Stimulated activated CD4-positive, alpha-beta T cell treated with anti-CD3 and anti-CD28 coated beads, Interleukin-2, amount 100 ng/mL, for 48 hours (primary cell): ENCODE measurements around the gene TMEM178B.
"Not testable (repeated sequence)": the region's sequence is repeated elsewhere in the genome, so short reads cannot be mapped to it uniquely, and the experiment has no call there.

Experiments
- DNase-seq, 2 donors: peaks; one replicate each; pipeline ENCODE4 v3.0.0-alpha.2; 2020

TMEM178B gene

DNA sequence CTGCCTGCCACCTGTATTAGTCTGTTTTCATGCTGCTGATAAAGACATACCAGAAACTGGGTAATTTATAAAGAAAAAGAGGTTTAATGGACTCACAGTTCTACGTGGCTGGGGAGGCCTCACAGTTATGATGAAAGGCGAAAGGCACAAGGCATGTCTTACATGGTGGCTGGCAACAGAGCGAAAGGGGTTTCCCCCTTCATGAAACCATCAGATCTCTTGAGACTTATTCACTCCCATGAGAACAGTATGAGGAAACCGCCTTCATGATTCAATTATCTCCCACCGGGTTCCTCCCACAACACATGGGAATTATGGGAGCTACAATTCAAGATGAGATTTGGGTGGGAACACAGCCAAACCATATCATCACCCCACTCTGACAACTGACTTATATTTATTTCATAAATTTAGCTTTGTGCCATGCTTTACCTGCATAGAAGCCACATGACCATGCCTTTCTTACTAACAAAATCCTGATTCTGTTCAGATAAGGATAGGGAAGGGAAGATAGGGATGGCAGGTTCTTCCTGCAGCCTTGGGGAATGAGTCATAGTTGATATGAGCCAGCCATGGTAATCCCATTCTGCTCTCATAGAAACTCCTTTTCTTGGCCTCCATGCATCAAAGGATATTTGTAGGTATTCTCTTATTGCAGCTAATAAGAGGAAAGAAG lies 286.0 kb downstream of the TMEM178B start:
- DNase-seq = no peak

DNA sequence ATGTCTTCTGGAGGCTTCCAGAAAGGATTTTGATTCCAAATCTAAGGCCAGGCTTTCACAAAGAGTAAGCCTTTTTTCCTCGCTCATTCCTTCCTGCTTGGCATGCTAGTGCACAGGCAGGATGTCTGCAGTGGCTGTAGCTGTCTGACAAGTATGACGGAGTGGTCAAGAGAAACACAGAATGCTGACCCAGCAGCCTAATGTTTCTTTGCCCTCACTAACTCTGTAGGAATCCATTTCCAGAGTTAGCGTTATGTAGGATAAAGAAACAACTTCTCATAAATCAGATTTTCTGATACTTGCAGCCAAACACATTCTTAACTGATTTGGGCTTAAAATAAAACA lies 286.5 kb downstream of the TMEM178B start:
- no peak for DNase-seq

DNA sequence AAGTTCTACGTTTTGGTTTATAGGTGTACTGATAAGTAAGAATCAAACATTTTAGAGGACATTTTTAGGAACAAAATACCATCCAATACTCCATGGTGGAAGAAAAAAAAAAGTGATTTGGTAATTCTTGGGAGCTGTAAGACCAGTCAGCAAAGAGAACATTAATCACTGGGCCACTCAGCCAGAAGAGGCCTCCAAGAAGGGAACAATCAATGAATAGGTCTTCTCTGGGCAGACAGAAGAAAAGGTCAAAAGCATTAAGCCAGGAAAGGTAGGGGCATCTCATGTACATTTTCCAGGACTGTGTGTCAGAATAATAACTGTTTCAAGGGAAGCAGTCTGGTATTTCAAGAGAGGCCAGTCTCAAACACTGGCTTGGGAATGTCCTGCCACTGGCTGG lies 286.9 kb downstream of the TMEM178B start:
- DNase-seq = no peak

DNA sequence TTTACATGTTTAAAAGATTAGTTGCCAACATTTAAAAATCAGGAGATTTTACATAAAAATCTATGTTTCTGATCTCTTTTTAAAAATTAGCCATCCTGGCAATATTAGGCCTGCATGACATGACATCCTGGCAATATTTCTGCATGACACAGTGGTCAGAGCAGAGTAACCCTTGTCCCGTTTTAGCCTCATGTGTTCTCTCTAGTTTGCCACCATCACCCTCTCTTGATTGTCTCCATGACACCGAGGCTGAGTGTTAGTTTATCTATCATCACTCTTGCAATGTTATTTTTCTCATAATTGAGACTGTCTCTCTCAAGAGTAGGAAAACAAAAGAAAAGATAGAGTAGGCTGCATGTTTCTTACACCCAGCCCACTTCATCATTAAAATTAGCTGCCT lies 287.6 kb downstream of the TMEM178B start:
- no peak for DNase-seq

DNA sequence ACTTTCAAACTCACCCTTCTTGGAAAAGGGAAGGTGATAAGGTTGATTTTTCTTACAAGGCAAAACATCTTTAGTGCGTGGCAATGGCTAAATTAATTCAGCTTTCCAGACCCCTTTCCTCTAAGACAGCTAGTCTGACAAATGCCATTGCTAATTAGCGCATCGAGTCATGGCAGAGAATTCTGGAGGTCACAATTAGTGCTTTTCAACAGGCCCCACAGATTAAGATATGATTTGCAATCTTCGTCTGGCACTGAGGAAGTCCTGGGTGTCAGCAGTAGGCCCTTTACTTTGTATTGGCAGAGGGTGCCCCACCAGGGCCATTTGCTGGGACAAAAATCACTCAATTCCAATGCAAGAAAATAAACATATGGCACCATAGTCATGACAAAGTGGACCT lies 288.1 kb downstream of the TMEM178B start:
- no peak for DNase-seq

DNA sequence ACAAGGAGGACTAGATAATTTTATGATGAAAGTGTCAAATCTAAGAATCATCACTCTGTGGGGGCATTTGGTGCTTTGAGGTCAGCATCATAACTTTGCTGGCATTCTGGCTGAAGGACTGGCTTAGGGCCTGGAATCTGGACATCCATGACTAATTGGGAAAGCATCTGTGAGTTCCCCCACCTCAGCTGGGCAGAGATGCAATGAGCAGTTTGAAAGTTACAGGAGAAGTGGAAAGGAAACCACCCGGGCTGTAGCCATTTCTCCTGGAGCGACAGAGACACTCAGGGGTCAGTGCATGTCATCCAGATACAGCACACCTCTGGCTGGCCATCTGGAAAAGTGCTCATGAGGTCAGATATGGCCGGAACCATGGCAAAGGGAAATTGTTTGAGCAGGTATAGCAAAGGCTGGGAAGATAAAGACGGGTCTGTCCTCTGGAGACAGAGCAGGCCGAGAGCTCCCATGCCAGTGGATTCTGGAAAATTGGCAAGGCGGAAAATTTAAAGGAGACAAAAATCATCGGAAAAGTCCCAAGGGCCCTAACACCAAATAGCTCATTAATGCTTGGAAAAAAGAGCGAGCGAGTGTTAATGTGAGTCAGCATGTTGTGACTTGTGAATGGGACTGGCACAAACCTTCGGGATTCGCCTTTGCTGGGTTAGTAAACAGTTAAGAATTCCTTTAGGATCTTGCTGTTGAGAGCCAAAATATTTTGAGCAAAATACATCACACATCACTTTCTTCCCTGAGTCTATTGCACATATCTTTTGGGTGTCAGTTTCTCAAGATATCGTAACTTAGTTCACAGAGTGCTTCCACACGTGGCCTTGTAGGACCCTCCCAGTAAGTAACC lies 288.9 kb downstream of the TMEM178B start:
- no peak for DNase-seq

DNA sequence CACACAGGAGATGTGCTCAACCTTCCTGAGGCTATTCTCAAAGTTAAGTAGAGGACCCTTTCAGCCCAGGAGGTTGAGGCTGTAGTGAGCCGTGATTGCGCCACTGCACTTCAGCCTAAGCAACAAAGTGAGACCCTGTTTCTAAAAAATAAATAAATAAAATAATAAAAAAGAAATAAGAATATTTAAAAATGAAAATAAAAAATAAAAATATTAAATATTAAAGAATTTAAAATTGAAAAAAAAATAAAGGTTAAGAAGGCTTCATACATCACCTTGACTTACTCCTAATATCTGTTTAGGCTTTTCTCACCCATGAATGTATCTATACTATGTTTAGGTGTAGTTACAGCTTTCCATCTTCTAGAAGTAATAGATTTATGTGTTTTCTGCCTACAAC lies 289.9 kb downstream of the TMEM178B start:
- no peak for DNase-seq

DNA sequence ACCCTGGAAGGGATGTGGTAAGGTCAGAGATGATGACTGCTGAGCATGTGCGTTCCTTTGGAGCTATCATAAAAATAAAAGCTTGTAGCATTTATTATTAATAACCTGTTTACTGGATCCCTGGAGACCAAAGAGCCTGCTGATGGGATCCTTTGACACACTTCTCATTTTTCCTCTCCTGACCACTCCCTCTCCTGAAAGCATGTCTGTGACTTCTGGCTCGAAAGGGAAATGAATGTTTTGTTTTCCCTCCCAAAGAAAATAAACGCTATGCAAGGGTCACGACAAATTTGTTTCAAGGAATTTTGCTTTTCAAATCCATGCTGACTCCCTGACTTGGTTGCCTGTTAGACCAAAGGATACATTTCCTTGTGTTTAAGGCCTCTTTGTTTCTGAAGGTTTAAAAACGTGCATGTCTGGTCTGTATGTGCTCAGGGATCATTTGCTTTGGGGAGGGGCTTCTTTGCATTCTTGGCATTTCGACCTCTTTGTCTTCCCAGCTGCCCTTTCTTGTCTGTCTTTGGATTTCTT lies 292.3 kb downstream of the TMEM178B start:
- DNase-seq = no peak

DNA sequence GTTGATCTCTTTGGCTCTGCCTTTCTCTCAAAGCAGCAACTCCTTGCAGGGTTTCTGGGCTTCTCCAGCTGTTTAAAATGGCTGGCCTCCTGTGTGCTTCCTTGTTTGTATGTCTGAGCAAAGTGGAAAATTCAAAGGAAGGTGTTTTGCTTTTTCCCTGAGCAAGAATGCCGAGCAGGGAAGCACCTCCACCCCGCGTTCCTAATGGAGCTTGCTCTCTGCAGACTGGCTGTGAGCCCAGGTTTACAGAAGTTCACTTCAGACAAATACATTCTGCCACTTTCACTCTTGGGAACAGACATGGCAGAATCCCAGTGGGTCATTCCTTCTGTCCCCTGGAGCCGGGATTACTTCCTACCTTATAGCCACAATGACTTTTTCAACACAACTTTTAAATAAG lies 295.6 kb downstream of the TMEM178B start:
- no peak for DNase-seq

DNA sequence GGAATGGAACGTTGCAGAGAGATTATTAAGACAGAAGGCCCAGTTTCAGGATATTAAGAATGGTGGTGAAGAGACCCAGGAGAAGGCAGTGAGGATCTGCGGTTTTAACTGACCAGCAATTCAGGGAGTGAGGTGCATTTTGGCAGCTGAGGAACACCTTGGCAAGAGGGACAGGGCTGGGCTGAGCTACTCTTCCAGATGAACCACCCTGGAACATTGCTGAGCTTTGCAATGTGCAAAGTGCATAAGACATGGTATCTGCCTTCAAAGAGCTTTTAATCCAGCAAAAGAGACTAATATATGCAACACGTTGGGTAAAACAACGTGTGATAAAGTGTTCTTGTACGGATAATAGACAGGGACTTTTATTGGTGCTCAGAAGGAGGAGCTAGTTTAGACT lies 296.3 kb downstream of the TMEM178B start:
- no peak for DNase-seq

DNA sequence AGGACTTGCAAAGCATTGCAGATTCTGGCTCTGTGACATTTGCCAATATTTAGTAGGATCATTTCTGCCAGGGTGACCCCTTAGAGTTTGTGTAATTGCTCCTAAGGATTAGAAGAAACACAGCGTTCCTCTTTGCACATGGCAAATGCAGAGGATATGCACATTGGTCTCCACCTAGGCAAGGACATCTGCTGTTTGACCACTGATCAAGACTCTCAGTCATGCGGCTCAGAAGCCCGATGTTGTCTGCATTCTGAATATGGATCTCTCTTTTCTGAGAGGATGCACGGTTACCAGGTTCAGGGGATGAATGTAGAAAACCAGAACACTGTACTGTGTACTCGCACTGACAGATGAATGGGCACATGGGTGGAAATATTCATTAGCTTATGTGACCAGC lies 296.8 kb downstream of the TMEM178B start:
- no peak for DNase-seq

DNA sequence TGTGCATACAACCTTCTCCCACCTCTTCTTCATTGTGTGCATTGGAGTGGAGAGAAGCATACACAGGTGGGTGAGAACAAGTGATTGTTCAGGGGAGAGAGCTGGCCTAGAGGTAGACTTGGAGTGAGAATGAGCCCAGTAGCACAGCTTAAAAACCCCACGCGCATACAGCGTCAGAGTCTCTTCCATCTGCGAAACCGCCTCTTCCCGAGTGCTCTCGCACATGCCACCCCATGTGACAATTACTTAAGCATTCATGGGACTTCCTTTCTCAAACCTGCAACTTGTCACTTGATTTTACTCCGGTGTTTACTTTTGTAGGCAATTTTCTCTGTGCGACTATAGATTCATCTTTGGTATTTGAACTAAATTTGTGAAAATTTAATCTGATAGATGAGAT lies 300.6 kb downstream of the TMEM178B start:
- DNase-seq = no peak

DNA sequence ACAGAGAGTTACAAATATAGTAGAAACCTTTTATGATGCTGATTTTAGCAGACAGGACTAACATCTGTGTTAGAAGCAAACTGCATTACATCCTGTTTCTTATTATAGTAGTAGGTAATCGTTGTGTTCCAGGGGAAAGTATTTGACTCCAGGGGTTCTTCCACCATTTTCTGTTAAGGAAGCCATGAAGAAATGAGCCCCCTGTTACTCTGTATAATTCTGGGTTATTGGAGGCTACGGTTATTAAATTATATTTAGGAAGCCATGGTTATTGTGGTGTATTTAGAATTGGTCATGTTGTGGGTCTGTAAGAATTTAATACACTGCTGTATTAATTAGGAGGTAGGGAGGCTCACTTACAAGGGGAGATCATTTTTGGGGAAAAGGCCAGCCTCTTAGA lies 301.6 kb downstream of the TMEM178B start:
- DNase-seq = no peak

DNA sequence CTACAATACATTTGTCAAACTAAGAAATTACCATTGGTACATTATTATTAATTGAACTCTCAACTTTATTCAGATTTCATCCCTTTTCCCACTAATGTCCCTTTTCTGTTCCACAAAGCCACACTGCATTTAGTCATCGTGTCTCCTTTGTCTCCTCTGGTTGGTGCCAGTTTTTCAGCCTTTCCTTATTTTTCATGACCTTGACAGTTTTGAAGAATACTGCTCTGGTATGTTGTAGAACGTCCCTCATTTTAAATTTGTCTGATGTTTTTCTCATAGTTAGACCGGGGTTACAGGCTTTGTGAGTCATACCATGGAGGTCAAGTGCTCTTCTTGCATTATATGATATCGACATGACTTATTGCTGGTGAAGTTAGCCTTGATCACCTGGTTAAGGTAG lies 304.0 kb downstream of the TMEM178B start:
- no peak for DNase-seq

DNA sequence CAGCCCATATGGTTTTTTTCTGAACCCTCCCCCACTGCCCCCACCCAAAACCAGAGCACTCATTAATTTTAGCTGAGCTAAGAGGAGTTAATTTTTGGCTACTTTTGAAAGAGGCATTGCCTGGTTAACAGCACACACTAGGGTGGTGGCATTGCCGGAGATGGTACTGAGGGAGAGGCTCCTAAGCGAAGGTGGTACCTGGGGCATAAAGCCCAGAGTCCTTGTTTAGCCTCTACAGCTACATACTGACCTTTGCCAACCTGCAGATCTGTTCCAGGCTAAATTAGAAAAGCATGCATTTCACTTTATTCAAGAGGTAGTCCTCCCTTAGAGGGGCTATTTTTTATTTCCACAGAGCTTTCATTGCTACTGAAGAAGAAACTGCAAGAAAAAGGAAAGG lies 304.5 kb downstream of the TMEM178B start:
- DNase-seq = no peak

DNA sequence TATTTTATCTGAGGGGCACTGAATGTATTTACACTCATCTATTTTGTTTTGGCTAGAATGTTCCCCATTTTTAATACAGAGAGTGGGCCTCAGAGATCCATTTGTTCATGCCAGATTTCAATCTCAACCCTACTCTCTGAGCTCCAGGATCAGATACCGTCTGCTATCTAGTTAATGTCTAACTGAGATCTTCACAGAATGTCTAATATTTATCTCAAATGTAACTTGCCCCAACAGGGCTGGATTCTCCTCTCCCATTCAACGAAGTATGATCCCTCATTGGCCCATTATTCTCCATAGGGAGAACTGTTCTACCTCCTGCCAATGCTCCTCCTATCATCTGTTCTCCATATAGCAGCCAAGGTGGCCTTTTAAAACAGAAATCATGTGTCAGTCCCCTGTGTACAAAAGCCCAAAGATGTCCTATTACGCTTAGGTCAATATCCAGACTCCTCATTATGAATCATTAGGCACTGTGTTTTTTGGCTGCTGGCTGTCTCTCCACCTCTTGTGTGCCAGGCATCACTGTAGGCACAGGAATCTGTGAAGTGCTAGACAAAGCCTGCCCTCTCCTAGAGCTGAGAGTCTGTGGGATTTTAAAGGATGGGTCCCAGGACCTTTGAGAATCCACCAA lies 308.0 kb downstream of the TMEM178B start:
- DNase-seq = no peak

DNA sequence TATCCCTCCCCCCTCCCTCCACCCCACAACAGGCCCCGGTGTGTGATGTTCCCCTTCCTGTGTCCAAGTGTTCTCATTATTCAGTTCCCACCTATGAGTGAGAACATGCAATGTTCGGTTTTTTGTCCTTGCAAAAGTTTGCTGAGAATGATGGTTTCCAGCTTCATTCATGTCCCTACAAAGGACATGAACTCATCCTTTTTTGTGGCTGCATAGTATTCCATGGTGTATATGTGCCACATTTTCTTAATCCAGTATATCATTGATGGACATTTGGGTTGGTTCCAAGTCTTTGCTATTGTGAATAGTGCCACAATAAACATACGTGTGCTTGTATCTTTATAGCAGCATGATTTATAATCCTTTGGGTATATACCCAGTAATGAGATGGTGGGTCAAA lies 309.5 kb downstream of the TMEM178B start:
- not testable (repeated sequence) for DNase-seq

DNA sequence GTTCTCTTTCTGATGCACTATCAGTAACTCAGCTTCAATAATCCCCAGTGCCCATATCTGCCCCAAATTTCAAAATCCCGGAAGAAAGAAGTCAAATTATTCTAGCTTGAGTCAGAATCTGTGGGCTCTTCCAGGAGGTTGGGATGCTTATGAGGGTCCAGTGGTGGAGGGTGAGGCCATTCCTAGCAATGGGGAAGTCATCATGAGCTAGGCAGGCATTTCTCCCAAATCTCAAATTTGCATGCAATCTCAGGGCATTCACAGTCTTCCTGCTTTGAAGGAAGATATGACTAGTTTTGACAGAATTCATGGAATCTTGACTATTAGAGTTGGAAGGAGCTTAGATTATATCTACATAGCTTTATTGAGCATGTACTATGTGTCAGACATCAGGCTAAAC lies 313.0 kb downstream of the TMEM178B start:
- no peak for DNase-seq

DNA sequence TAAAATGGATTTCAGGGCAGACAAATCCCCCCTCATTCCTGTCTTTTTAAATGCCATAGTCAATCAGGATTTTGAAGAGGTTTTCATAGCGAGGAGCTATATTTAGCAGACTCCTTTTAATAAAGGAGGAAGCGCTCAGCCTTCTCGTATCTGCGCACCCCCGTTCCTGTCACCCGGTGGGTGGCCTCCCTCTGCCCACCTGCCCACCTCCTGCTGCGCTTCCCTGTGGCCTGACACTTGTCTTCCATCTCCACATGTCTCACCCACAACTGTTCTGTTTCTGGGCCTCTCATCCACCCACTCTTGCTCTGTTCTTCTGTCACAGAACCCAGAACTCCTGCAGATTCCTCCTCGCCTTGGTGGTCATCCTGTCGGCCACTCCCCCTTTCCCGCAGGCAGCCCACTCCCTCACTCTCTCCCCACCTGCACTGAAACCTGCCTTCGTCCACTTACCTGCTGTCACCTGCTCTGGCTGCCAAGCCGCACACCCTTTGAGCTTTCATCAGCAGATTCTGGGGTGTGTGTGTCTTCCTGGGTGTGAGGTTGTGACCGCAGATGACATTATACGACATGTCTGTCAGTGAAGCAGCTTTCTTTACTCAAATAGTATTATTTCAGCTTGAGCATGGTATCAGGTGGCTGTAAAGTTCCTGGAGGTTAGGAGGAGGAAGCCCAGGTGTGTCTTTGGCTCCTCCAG lies 313.8 kb downstream of the TMEM178B start:
- DNase-seq = no peak

DNA sequence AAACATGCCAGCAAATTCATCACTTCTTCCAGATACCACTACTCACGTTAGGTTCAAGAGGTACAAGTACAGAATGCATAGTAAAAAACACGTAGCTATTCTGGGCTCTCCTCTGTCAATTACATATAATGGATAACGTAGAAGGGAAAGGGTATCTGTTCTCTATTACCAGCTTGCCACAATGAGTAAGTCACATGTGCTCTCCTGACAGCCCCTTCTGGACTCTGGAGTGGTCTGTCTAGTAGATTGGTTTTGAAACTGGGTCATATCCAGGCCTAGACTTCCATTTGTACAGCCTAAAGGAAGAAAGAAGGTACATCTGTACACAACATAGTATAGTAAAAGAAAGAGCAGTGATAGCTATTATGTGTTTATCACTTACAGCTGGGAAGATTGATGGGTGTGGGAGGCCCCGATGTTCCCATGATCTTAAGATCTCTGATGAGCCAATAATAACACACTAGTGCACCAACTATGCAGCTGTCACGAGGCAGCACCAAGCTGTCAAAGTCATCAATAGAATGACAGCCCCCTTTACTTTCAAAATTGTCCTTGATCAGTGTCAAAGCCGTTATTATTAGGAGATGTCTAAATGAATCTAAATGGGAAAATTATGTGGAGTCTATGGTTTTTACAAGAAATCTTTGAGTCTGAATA lies 315.4 kb downstream of the TMEM178B start:
- no peak for DNase-seq

DNA sequence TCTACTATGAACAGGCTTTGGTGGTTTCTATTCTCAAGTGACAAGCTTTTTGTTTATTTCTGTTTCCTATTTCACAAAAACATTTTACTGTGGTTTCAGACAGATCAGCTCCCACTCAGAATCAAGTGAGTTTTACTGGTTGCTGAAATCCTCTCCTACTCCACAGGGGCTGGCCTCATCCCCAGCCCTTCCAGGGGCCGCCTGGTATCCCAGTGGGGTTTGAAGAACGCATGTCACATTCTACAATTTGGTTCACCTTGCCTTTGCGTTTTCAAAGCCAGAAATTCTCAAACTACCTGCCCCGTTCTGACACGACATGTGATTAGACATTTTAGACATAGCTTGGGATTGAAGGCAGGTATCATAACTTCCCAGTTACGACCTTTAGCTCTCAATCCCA lies 316.5 kb downstream of the TMEM178B start:
- DNase-seq = no peak

DNA sequence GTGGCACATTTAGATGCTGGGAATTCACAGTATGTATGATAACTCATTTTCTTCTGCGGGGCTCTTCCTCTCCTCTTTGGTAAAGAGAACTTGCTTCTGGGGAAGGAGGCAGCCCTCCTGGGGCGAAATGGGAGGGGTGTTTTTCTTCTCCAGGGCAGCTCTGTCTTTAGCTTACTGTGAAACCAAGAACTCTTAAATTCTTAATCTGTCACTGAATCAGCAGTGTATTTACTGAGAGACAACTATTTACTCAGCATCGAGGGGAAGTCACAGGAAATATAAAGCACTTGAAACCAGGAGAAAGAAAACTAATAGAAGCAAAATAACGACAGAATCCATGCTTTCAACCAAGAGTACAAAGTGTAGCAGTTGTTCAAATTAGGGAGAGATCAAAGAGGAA lies 319.2 kb downstream of the TMEM178B start:
- DNase-seq = no peak
